HG03066 (cell line): Measurements from ENCODE around the gene PC.
"Not testable (repeated sequence)": the region's sequence is repeated elsewhere in the genome, so short reads cannot be mapped to it uniquely, and the experiment has no call there.

ENCODE experiments used
- ATAC-seq: cut with Tn5 transposase; IDR thresholded peaks from one replicate; pipeline ENCODE4 v1.9.1; 2021; ENCODE audit warnings: low read depth; ENCODE audit not compliant: unreplicated experiment

PC gene, protein sequence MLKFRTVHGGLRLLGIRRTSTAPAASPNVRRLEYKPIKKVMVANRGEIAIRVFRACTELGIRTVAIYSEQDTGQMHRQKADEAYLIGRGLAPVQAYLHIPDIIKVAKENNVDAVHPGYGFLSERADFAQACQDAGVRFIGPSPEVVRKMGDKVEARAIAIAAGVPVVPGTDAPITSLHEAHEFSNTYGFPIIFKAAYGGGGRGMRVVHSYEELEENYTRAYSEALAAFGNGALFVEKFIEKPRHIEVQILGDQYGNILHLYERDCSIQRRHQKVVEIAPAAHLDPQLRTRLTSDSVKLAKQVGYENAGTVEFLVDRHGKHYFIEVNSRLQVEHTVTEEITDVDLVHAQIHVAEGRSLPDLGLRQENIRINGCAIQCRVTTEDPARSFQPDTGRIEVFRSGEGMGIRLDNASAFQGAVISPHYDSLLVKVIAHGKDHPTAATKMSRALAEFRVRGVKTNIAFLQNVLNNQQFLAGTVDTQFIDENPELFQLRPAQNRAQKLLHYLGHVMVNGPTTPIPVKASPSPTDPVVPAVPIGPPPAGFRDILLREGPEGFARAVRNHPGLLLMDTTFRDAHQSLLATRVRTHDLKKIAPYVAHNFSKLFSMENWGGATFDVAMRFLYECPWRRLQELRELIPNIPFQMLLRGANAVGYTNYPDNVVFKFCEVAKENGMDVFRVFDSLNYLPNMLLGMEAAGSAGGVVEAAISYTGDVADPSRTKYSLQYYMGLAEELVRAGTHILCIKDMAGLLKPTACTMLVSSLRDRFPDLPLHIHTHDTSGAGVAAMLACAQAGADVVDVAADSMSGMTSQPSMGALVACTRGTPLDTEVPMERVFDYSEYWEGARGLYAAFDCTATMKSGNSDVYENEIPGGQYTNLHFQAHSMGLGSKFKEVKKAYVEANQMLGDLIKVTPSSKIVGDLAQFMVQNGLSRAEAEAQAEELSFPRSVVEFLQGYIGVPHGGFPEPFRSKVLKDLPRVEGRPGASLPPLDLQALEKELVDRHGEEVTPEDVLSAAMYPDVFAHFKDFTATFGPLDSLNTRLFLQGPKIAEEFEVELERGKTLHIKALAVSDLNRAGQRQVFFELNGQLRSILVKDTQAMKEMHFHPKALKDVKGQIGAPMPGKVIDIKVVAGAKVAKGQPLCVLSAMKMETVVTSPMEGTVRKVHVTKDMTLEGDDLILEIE

DNA sequence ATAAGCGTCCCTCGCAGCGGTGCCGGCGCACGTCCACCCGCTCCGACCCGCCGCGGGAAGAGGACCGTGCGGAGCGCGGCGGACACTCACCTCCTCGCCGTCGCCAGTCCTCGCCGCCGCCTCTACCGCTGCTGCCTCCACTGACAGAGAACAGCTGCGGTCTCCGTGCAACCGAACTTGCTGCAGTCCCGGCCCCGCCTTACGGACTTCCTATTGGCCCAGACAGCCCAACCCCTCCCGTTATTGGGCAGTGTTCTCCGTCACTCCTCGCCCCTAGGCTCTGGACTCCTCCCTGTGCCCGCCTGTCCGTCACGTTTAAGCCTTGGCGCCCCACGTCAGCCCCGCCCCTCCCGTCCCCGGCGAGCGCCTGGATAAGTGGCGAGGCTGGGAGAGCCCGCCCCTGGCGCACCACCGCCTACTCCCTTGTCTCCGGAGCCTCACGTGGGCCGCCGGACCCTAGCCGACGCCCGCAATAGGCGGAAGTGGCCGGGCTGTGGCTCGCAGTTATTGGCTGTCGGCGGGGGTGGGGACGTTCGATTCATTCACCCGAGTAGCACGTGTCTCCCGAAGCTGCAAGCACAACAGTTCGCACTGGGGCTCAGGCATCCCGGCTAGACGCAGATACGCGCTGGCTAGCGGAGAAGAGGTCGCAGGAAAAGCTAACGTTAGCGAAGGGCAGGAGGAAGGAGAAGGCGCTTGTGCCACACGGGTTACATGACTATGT, at the start of gene PC:
PC (minus strand) TSS at position 152 of the 724 bp plus-strand sequence. CDS start 86,224 bp downstream, outside the sequence.
- ATAC-seq: peak; percentile 93

GRCh38 chr11:67007126-67007525, 48.9 kb upstream of the PC start:
- ATAC-seq: no peak

DNA sequence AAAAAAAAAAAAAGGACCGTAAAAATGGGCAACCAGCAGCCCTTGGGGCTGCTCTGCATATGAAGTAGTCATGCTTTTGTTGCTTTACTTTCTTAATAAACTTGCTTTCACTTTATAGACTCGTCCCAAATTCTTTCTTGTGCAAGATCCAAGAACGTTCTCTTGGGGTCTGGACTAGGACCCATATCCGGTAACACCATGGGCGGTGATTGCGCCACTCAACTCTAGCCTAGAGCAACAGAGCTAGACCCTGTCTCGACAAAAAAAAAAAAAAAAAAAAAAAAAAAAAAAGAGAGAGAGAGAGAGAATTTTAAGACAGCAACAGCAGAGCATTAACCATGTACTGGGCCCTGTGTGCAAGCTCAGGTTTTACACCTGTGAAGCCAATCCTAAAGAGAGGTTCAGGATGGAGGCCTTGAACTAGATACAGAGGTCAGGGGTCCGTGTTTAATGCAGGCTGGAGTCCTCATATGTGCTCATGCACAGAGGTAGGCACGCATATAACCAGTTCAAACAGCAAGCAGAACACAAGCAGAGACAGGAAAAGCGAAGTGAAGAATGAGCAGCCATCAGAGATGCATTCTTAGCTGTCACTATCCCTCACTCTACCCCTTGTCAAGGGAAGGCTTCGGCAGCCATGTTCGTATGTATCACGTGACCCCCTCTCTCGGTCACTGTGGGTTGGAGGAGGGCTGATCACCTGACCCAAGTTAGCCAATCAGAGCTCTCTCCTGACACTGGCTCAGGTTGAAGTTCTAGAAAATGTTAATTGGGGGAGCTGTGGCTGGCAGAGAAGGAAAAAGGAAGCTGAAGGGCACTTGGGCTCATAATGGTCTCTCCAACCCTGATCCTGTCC, 48.1 kb upstream of the PC start:
- no peak for ATAC-seq

DNA sequence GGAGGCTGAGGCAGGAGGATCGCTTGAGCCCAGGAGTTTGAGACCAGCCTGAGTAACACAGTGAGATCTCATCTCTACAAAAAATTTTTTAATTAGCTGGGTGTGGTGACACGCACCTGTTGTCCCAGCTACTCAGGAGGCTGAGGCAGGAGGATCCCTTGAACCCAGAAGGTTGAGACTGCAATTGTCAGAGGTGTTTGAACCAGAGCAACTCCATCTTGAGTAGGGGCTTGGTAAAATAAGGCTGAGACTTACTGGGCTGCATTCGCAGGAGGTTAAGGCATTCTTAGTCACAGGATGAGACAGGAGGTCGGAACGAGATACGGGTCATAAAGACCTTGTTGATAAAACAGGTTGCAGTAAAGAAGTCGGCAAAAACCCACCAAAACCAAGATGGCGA, 47.0 kb upstream of the PC start:
- ATAC-seq: not testable (repeated sequence)

GRCh38 chr11:67002921-67003411, 44.8 kb upstream of the PC start:
- ATAC-seq: no peak

DNA sequence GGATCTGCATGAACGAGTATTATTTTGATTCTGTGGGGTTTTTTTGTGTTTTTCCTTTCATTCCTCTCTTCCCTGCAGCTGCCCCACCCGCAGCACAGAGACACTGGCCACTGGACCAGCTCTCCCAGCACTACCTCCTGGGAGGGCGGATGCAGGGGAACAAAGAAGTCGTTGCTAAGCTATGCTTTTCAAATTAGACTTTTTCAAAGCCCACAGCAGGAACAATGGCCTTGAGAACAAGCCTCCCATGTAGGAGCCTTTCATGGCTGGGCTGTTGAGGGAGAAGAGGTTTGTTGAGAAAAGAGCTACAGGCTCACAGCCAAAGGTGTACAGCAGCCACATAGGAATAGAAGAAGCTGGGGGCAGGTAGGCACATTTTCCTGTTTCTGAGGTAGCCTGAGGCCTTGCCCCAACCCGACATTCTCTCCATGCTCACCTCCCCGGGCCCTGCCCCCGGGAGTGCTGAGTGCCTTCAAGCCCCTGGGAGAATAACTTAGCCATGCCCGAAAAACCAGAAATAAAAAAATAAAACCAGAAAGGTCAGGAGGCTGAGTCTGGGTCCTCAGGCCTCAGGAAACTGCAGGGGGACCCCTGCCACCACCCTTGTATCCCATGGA, 44.2 kb upstream of the PC start:
- no peak for ATAC-seq

DNA sequence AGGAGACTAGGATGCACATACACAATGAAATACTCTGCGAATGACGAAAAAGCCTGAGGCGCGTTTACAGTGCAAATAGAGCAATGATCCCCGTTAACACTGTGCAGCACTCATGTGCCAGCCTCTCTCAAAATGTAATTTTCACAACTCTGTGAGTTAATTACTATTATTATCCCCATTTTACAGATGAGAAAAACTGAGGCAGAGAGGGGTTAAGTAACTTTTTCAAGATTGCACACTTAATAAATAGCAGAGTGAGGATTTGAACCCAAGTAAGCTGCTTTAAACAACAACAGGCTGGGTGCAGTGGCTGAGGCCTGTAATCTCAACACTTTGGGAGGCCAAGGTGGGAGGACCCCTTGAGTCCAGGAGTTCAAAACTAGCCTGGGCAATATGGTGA, 43.1 kb upstream of the PC start:
- ATAC-seq: no peak

- no peak for ATAC-seq
Measured at GRCh38 chr11:66999555-66999954, 41.4 kb upstream of the PC start.

DNA sequence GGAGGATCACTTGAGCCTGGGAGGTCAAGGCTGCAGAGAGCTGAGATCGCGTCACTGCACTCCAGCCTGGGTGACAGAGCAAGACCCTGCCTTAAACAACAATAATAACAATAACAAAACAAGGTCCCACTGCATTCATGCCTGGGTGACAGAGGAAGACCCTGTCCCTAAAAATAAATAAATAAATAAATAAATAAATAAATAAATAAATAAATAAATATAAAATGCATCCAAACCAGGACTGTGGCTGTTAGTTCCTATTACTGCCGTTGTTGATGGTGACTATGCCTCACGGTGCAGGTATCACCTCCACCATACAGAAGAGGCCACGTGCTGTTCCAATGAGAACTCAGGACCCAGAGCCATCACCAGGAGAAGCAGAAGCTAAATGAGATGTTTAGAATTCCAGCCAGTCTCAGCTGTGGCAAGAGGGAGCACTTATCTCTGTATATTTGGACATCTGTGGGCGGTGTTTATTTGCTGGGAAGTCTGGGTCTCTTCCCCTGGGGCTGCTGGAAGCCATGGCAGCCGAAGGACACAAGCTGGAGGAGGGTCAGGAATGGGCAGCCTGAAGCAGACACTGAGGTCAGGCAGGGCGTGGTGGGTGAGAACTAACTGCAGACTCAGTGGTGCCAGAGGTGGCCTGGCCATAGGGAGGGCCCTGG, 38.6 kb upstream of the PC start:
- ATAC-seq: no peak

DNA sequence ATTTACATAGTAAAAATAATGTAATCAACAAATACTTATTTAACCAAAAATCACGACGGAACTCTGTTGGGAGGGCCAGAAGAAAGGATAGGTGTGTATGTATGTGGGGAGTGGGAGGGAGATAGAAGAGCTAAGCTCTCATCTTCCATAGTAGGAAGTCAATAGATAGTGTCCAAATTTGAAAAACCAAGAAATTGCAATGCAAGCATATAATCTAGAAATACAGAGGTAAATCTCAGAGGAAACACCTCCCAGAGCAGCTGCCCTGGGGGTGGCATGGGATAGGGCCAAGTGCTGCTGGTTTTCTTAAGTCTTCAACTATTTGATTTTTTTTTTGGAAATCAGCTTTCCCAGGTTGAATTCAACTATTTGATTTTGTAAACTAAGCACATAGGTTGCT, 33.9 kb upstream of the PC start:
- ATAC-seq: no peak

GRCh38 chr11:66989360-66989759, 31.2 kb upstream of the PC start:
- ATAC-seq: not testable (repeated sequence)

DNA sequence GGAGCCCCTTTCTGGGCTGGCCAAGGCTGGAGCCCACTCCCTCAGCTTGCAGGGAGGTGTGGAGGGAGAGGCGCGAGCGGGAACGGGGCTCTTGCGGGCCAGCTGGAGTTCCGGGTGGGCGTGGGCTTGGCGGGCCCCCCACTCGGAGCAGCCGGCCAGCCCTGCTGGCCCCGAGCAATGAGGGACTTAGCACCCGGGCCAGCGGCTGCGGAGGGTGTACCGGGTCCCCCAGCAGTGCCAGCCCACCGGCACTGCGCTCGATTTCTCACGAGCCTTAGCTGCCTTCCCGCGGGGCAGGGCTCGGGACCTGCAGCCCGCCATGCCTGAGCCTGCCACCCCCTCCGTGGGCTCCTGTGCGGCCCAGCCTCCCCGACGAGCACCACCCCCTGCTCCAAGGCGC, 30.6 kb upstream of the PC start:
- not testable (repeated sequence) for ATAC-seq

- no peak for ATAC-seq
Measured at GRCh38 chr11:66987924-66988637, 29.9 kb upstream of the PC start.

DNA sequence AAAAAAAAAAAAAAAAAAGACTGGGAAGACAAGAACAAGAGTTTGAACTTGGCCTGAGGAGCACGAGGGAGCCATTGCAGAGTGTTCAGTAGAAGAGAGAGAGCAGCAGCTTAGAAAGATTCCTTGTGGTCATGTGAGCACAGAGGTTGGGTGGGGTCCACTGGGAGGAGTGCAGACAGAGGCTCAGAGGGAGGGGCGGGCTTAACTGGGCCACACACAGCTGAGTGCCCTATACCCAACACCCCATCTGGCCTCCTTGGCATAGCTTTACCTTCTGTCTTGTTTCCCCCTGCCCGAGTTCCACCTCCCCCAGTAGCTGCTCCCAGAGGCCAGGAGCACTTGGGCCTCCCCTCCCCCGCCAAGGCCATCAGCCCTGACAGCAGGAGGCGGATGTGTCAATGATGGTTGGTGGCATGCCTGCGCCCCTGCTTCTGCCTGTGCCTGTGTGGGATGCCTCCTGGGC, 29.0 kb upstream of the PC start:
- ATAC-seq: no peak

- ATAC-seq: no peak
Measured at GRCh38 chr11:66986178-66986545, 28.0 kb upstream of the PC start.

- no peak for ATAC-seq
Measured at GRCh38 chr11:66985508-66986177, 27.5 kb upstream of the PC start.

- ATAC-seq: no peak
Measured at GRCh38 chr11:66983275-66983924, 25.2 kb upstream of the PC start.
